ENCODE results near the gene FAM118B.
"Not testable (repeated sequence)": the region's sequence is repeated elsewhere in the genome, so short reads cannot be mapped to it uniquely, and the experiment has no call there.

FAM118B gene

DNA sequence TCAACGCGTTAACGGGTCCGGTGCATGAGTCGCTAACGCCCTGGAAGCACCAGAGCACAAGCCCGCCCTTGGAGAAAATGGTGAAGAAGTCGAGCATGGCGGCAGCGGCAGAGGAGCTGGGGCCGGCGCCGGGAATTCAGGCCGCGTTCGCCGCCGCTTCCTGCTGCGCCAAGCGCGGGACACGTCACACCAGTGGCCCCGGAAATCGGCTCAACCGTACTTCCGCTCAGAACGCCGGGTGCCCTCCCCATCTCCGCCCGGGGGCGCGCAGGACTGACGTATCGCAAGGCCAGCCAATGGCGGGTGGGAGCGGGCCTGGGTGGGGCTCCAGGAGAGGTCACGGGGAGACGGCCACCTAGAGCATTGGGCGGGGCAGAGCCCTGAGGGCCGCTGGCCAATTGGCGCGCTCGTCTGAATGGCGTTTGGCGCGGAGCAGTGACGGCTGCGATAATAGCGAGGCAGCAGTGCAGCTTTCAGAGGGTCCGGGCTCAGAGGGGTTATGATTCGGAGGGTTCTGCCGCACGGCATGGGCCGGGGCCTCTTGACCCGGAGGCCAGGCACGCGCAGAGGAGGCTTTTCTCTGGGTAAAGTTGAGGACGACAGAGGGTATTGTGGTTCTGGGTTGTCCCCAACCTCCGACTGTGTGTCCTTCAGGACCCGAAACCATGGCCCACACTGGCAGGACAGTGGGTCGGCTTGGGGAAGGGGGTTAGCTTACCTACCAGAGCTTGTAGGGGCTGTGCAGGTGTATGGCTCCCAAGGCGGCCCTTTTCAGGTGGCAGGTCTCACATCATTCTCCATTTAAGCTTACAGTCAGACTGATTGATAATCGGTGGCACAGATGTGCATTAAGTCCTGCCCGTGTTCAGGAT lies 57.4 kb downstream of the FAM118B start, which contains the start of the genes FOXRED1 and SRPRA:
FOXRED1 (plus strand) TSS at position 447 of the 872 bp plus-strand sequence; CDS start at position 500, 53 bp downstream.
SRPRA (minus strand) TSS at position 188 of the 872 bp plus-strand sequence; CDS start at position 97, 91 bp downstream.
- DNase-seq (ENCODE audit: low read depth in 2 of 2), result peak; percentile 98

GRCh38 chr11:126277322-126277721 lies 65.7 kb downstream of the FAM118B start:
- no peak for DNase-seq (ENCODE audit: low read depth in 2 of 2)

DNA sequence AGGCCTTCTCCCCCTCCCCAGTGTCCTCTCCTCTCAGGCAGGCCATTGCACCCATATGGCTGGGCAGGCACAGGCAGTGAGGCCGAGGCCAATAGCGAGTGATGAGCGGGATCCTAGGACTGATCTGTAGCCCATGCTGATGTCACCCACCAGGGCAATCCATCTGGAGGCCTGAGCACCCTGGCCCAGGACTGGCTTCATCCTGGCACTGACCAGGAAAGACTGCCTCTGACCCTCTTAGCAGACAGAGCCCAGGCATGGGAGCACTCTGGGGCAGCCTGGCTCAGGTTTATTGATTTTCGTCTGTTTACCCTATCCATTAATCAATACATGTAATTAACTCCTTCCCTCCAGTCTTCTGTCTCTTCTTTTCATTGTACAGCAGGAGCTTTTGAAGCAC lies 66.2 kb downstream of the FAM118B start:
- no peak for DNase-seq (ENCODE audit: low read depth in 2 of 2)

GRCh38 chr11:126279191-126279590 lies 67.6 kb downstream of the FAM118B start:
- no peak for DNase-seq (ENCODE audit: low read depth in 2 of 2)

- DNase-seq (ENCODE audit: low read depth in 2 of 2), result no peak
Measured at GRCh38 chr11:126280595-126280994, 69.0 kb downstream of the FAM118B start.

DNA sequence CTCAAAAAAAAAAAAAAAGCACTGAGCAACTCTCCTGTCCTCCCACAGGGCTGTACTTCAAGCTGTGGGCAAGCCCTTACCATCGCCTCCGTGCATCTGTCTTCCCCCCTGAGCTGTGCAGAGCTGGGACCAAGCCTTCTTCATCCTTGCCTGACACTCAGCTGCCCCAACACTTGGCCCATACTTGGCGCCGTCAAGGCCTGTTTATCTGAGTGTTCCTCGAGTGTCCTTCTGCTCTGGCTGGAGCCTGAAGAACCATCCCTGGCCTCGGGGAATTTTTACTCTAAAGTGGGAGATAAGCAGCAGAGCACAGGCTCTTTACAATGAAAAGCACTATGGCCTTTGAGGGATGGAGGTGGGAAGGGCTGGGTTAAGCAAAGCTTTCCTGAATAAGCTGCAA lies 69.7 kb downstream of the FAM118B start:
- no peak for DNase-seq (ENCODE audit: low read depth in 2 of 2)

DNA sequence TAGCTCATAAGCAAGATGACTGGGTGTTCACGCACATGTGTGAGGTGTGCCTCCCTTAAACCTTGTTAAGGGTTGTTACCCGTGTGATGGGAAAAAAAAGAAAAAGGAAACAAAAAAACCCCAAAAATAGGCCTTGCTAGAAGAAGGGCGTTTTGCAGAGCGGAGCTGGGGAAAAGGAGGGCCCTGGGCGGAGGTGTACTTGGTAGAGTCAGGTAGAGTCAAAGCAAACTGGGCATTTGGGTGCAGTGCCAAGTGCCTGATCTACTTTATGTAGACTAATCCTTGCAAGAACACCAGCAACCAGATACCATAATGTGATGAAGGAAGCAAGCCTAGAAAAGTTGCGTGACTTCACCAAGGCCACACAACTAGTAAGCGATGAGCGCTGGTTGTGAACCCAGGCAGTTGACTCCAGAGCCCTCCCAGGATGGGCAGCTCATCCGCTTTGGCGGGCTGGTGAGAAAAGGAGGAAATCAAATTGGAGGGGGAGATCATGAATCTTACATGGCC lies 70.1 kb downstream of the FAM118B start:
- no peak for DNase-seq (ENCODE audit: low read depth in 2 of 2)

DNA sequence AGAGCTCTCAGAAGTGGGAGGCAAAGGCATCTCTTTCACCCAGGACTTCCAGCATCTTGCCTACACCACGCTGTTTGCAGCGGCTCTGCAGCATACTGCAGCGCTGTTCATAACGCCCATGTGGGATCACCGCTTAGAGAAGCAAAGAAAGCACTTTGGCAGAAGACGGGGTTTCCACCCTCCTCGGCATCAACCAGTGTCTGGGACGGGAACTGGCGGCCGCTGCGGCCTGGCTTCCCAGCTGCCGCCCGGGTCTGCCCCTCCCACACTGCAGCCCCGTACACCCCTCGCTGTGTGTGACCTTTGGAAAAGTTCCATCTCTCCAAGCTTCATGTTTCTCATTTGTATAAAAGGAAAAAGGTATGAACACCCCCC lies 70.8 kb downstream of the FAM118B start:
- no peak for DNase-seq (ENCODE audit: low read depth in 2 of 2)

DNA sequence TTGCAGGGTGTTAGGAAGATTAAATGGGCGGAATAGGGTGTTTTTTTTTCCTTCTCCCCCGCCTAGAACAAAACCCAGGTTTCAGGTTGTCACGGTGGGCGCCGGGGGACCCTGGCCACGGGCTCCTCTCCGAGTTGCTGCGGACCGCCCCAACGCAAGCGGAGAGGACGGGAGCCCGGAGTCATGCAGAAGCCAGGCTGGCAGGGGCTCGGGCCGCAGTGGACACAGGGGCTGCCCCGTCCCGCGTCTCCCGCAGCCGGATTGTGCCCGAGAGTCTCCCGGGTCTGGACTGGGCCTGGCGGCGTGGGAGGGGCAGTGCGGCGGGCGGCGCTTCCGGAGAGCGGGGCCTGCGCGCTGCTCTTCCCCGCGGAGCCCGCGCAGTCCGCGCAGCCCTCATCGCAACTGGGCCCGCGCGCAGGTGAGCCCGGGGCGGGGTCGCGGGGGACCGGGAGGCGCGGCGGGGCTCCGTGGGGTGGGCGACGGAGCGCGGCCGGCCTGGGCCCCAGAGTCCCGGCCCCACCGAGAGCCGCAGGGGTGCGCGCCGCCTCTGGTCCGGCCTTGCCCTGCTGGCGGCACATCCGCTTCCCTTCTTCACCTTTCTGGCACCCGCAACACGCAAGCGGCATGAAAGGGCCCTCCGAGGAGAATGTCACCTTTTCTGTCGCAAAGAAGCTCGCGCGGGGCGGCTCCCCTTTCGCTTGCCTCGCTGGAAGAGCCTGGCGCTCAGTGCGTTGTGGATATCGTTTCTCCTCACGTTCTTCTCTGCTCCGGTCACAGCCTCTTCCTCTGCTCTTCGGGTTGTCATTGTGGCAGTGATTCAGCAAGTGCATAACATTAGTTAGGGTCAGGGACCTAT lies 71.4 kb downstream of the FAM118B start, which contains the start of gene TIRAP:
TIRAP (plus strand) TSS at position 358 of the 856 bp plus-strand sequence. CDS start 7,802 bp downstream, outside the sequence.
- no peak for DNase-seq (ENCODE audit: low read depth in 2 of 2)

- peak; percentile 93 to 94 for DNase-seq (ENCODE audit: low read depth in 2 of 2)
Measured at GRCh38 chr11:126284829-126285228, 73.2 kb downstream of the FAM118B start.

GRCh38 chr11:126288237-126288636 lies 76.7 kb downstream of the FAM118B start:
- DNase-seq (ENCODE audit: low read depth in 2 of 2), result no peak

- no peak for DNase-seq (ENCODE audit: low read depth in 2 of 2)
Measured at GRCh38 chr11:126290887-126291286, 79.3 kb downstream of the FAM118B start.

DNA sequence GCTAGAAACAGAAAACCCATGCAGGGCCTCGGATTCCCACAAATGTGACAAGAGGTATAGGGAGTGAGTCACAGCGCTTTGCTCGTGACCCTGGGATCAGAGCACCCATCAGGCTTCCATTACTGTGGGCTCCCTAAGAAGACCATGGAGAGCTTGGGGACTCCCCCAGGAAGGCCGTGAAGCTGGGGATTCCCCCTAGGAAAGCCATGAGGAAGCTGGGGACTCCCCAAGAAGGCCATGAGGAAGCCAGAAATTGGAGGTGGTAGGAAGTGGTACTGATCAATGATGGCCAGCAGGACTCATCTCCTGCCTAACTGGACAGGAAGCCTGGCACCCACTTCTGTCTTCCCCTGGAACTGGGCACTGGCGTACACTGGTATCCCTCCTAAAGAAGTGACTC lies 82.1 kb downstream of the FAM118B start:
- DNase-seq (ENCODE audit: low read depth in 2 of 2), result no peak

GRCh38 chr11:126297004-126297403 lies 85.4 kb downstream of the FAM118B start:
- no peak for DNase-seq (ENCODE audit: low read depth in 2 of 2)

DNA sequence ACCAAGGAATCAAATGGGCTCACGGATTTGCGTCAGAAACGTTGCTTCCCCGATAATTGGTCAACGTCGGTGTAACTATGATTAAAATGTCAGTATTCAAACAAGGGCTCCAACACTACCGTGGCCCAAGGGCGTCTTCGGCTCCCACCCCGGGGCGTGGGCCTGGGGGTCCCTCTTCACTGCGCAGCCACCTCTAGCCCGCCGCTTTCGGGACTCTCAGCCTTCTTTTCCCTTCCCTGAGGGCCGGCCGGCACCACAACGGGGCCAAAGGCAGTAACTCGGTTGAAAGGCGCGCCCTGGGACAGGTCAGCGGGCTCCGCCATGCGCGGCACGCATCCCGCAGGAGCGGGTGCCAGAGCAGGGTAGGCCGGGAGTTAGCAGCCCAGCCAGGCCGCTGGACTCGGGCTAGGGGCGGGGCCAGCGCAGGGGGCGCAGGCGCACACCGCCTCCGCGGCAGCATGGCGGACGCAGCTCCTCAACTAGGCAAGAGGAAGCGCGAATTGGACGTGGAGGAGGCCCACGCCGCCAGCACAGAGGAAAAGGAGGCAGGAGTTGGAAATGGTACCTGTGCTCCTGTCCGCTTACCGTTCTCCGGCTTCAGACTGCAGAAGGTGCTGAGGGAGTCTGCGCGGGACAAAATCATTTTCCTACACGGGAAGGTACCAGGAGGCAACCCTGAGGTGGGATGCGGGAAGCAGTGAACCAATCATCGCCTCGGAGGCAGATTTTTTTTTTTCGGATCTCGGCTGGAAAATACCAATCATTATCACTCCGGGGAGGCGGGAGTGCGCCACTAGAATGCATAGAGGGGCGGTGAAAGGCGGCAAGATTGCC lies 92.3 kb downstream of the FAM118B start, which contains the start of gene DCPS:
DCPS (plus strand) TSS at position 438 of the 834 bp plus-strand sequence; CDS start at position 459, 21 bp downstream.
- peak; percentile 72 to 74 for DNase-seq (ENCODE audit: low read depth in 2 of 2)

- no peak for DNase-seq (ENCODE audit: low read depth in 2 of 2)
Measured at GRCh38 chr11:126304457-126305075, 93.0 kb downstream of the FAM118B start.

- no peak for DNase-seq (ENCODE audit: low read depth in 2 of 2)
Measured at GRCh38 chr11:126305699-126306098, 94.1 kb downstream of the FAM118B start.

- no peak for DNase-seq (ENCODE audit: low read depth in 2 of 2)
Measured at GRCh38 chr11:126307706-126308105, 96.1 kb downstream of the FAM118B start.

- DNase-seq (ENCODE audit: low read depth in 2 of 2), result no peak
Measured at GRCh38 chr11:126308271-126308671, 96.7 kb downstream of the FAM118B start.

GRCh38 chr11:126308771-126309170 lies 97.2 kb downstream of the FAM118B start:
- DNase-seq (ENCODE audit: low read depth in 2 of 2), result not testable (repeated sequence)

Measured in fibroblast of skin of left quadriceps (primary cell).